PFSK-1 (cell line): ENCODE results near the gene GALNT4.

Experiments used
- SIN3A ChIP-seq: IDR thresholded peaks from 2 replicates; pipeline ENCODE4 v1.6.1; 2012; ENCODE audit warnings: mild to moderate bottlenecking, low read length, moderate library complexity, borderline replicate concordance; ENCODE audit not compliant: insufficient read depth
- TAF1 ChIP-seq: IDR thresholded peaks from 2 replicates; pipeline ENCODE4 v1.6.1; 2012; ENCODE audit warnings: low read length, control low read depth, borderline replicate concordance; ENCODE audit not compliant: insufficient read depth

- TF ChIP-seq TAF1 (no peak), SIN3A (no peak)
Measured at GRCh38 chr12:89573051-89573810, 48.6 kb upstream of the GALNT4 start.
